A549 treated with AZD9567 at 1 μM for 4 hours (cell line): ENCODE data around the gene ADGRL1. TPM values are rescaled to one million over a fixed set of nuclear protein-coding genes. Genes with fewer than 3 reads are reported as not detected.

ENCODE experiments used
- total RNA-seq: library from RNA; stranded (reverse); fragments of 200-300 nt; extraction: Qiagen RNA extraction; gene quantifications from 5 replicates; pipeline ENCODE4 v1.2.3, GENCODE V29; 2022; ENCODE audit not compliant: insufficient read depth

ADGRL1 gene
- 3.6 to 11.0 TPM (median 4.3 TPM) in 5 replicates for total RNA-seq

DNA sequence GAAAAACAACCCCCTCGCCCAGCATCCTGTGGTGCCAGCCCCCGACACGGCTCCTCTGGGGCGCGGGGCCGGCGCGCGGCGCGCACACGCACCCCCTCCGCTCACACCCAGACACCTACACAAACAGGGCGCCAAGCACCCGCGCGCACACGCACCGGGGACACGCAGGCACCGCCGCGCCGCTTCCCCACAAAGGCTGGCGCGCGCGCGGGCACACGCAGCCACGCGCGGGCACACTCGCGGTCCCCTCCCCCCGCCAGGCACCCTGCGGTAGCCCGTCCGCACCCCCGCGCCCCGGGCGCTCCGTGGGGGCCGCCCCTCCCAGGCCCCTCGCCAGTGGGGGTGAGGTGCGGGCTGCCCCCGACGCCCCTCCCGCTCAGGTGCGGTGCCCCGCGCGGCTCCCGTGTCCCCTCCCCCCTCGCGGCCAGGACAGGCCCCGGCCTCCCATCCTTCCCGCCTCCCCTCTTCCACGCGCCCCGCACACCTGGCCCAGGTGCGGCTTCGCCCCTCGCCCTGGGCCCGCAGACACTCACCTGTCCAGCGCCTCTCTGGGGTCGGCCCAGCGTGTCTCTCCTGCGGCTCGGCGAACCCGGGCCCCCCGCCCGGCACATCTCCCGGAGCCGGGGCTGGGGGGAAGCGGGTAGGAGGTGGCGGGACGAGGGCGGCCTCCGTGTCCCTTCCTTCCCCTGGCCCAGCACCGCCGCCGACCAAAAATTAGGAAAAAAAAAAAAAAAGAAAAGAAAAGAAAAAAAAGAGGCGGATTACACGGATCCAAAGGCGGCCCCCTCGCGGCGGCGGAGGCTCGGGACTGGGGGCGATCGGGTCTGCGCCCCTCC is at the start of gene ADGRL1:
TSS of gene ADGRL1 (minus strand) at position 718 of the 836 bp plus-strand sequence. CDS start 22,567 bp downstream, outside the sequence.

DNA sequence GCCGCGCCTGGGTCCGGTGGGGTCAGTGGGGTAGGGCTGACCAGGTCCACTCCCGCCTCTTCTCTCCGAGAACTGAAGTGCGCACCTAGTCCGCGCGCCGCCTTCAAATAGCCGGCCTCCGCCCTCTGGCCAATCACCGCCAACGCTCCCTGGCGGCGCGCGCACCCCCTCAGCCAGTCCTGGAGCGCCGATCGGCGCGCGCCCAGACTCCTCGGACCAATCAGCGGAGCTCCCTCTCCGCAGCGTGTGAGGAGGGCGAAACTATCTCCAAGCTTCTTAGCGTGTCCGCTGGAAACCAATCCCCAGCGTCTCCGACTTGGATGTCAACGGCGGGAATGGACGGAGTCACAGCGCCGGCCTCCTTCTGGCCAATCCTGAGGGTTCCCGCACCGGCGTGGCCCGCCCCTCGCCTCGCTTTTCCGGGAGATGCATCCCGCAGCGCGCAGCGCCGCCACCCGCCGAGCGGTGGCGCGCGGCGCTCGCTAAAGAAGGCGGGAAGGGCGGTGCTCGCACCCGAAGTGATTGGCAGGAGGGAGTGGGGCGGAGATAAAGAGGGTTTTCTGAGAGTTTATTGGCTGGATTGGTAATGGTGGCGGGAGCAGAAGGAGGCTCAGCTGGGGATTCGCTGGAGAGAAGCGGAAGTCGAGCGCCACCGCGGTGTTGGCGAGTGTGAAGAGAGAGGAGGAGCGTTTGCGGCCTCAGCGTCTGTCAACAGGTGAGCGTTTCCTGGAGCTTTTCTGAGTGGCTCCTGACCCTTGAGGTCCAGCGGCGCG is 69.3 kb downstream of the ADGRL1 start, which contains the start of gene ASF1B:
TSS of gene ASF1B (minus strand) at position 81 of the 773 bp plus-strand sequence. CDS start 133 bp downstream, outside the sequence.

DNA sequence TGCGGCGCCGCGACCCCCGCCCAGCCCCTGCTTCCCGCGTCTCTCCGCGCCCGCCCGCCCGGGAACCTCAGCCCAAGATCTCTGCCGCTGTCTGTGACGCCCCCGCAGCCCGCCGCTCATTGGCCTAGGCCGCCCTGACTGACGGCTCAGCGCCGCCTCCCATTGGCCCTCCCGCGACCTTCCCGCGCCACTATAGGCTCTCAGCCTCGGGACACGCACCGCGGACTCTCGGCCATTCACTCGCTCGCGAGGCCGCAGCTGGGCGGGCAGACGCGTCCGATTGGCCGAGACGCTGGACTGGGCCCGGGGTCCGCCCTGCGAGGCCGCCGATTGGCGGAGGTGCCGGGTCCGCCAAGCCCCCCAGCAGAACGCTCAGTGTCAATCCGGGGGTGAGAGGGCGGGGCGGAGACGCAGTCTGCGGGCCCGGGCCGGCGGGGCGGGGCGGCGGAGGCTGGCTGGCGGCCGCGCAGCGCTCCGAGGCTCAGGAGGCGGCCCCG is 88.3 kb downstream of the ADGRL1 start, which contains the start of gene PRKACA:
TSS of gene PRKACA (minus strand) at position 95 of the 497 bp plus-strand sequence. CDS start 215 bp downstream, outside the sequence.

Other genes starting within 250 kb of the ADGRL1 start
- gene RFX1, start 199.8 kb downstream of the ADGRL1 start, total RNA-seq: 2.5 to 5.8 TPM (median 5.0 TPM) in 5 replicates
- gene RLN3, start 178.0 kb downstream of the ADGRL1 start, total RNA-seq: not detected in 5 replicates
- gene IL27RA, start 174.4 kb downstream of the ADGRL1 start, total RNA-seq: 7.7 to 9.5 TPM (median 9.1 TPM) in 5 replicates
- 1.6 to 2.4 TPM (median 2.3 TPM) in 5 replicates for gene PALM3, start 144.1 kb downstream of the ADGRL1 start, total RNA-seq
- 3.9 to 4.9 TPM (median 4.5 TPM) in 4 of 5 replicates, not detected in the other for gene MISP3, start 133.4 kb downstream of the ADGRL1 start, total RNA-seq
- not detected in 5 replicates for gene C19orf67, start 120.4 kb downstream of the ADGRL1 start, total RNA-seq
- gene SAMD1, start 115.4 kb downstream of the ADGRL1 start, total RNA-seq: 28.7 to 39.0 TPM (median 35.6 TPM) in 5 replicates
- gene PRKACA, start 88.4 kb downstream of the ADGRL1 start, total RNA-seq: 30.4 to 51.2 TPM (median 33.2 TPM) in 5 replicates
- gene ASF1B, start 69.6 kb downstream of the ADGRL1 start, total RNA-seq: 24.6 to 35.1 TPM (median 34.0 TPM) in 5 replicates
- gene ADGRE5, start 175.3 kb upstream of the ADGRL1 start, total RNA-seq: 74.5 to 92.9 TPM (median 84.4 TPM) in 5 replicates
- gene DDX39A, start 213.2 kb upstream of the ADGRL1 start, total RNA-seq: 123 to 134 TPM (median 125 TPM) in 5 replicates
- 68.6 to 74.5 TPM (median 68.8 TPM) in 5 replicates for gene PKN1, start 227.1 kb upstream of the ADGRL1 start, total RNA-seq